Activated CD8-positive, alpha-beta memory T cell treated with anti-CD3 and anti-CD28 coated beads for 4 hours (primary cell): ENCODE measurements around the gene HNRNPD.
"Not testable (repeated sequence)": the region's sequence is repeated elsewhere in the genome, so short reads cannot be mapped to it uniquely, and the experiment has no call there.

Experiments used
- DNase-seq, 2 donors: peaks; one replicate each; pipeline ENCODE4 v3.0.0-alpha.2; 2020; ENCODE audit warnings: low read depth in 2 of 2

Gene HNRNPD

GRCh38 chr4:82373816-82374625, at the start of gene HNRNPD:
TSS of gene HNRNPD (minus strand) at chr4:82373991. CDS start at chr4:82373678, 313 bp downstream.
- peak; percentile 78 to 89 for DNase-seq

- DNase-seq, result no peak
Observed at GRCh38 chr4:82422616-82423015, 48.8 kb upstream of the HNRNPD start.

- DNase-seq, result no peak
Observed at GRCh38 chr4:82421796-82422560, 48.2 kb upstream of the HNRNPD start.

DNA sequence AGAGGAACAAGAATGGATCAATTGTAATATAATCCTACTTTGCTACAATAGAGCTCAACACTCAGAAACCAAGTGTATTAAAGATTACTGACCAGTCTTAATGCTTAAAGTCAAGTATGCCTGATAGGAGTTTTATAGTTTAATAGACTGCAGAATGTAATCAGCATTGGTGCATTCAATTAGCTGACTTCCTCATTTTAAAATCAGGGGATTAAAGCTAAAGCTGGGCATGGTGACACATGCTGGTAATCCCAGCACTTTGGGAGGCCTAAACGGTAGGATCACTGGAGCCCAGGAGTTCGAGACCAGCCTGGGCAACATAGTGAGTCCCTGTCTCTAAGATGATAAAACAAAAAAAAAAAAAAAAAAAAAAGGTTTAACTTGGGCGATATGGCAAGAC, 45.7 kb upstream of the HNRNPD start:
- no peak for DNase-seq

- DNase-seq, result no peak
Observed at GRCh38 chr4:82415922-82416365, 42.2 kb upstream of the HNRNPD start.

GRCh38 chr4:82415061-82415460, 41.3 kb upstream of the HNRNPD start:
- DNase-seq, result not testable (repeated sequence)

DNA sequence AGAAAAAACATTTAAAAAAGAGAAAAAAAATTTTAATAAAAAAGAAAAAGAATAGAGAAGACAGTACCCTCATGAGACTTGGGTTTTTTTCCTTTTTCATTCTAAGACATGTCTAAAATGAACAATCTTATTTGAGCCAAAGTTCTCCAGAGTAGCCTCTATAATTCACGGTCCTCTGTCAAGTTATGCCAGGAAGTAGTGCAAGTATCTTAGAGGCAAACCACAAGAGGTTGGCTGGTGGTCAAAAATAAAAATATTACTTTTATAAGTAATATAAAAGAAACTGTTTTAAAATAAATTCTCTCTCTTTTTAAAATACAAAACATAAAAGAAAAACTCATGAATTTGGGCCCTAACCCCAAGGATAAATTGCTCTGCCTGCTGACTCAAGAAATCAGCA, 29.9 kb upstream of the HNRNPD start:
- DNase-seq, result no peak

- DNase-seq, result no peak
Observed at GRCh38 chr4:82402196-82402775, 28.5 kb upstream of the HNRNPD start.

GRCh38 chr4:82401600-82401999, 27.8 kb upstream of the HNRNPD start:
- DNase-seq, result no peak

GRCh38 chr4:82398263-82398662, 24.5 kb upstream of the HNRNPD start:
- no peak for DNase-seq

DNA sequence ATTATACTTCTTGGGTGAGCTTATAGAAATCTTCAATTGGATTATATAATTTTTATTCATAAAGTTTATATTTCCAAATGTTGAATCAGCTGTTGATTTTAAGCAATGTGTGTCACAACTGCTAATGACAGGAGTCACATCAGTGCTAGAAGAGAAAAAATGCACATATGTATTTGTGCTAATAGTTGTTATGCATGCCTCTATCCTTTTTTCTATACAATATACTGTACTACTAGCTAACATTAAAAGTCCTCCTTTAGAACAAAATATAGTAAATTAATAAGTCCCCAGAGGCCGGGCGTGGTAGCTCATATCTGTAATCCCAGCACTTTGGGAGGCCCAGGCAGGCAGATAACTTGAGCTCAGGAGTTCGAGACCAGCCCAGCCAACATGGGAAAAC, 23.7 kb upstream of the HNRNPD start:
- no peak for DNase-seq

- no peak for DNase-seq
Observed at GRCh38 chr4:82394896-82395295, 21.1 kb upstream of the HNRNPD start.

DNA sequence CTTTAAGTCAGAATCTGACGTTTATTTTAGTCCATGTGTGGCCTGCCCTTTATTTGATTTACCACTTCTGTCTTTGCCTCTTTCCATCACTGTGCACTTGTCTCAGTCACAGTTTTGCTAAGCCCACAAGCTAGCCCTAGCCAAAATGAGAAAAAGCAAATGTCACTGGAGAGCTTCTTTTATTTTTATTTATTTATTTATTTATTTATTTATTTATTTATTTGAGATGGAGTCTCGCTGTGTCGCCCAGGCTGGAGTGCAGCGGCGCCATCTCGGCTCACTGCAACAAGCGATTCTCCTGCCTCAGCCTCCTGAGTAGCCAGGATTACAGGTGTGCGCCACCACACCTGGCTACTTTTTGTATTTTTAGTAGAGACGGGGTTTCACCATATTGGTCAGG, 16.3 kb upstream of the HNRNPD start:
- not testable (repeated sequence) for DNase-seq

- no peak for DNase-seq
Observed at GRCh38 chr4:82388405-82388804, 14.6 kb upstream of the HNRNPD start.

DNA sequence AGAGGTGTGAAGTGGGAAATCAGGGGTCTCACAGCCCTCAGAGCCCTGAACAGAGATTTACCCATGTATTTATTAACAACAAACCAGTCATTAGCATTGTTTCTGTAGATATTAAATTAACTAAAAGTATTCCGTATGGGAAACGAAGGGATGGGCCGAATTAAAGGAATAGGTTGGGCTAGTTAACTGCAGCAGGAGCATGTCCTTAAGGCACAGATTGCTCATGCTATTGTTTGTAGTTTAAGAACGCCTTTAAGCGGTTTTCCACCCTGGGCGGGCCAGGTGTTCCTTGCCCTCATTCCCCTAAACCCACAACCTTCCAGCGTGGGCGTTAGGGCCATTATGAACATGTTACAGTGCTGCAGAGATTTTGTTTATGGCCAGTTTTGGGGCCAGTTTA, 12.5 kb upstream of the HNRNPD start:
- DNase-seq, result not testable (repeated sequence)

DNA sequence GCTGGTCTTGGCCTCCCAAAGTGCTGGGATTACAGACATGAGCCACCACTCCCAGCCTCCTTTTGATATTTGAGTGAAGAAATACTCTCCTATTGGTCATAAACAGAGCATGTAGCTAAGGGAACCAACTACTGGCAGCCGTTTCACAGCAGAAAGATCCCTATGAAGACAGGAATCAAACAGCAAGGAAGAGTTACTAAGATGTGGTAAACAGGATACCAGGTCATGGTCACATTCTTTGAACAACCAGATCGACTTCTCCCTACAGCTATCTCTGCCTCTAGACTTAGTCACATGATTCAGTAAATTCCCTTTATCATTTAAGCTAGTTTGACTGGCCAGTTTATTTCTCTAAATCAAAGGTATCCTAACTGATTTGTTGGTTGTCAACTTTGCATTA, 9.0 kb upstream of the HNRNPD start:
- DNase-seq, result no peak

GRCh38 chr4:82381661-82382296, 8.0 kb upstream of the HNRNPD start:
- no peak for DNase-seq

DNA sequence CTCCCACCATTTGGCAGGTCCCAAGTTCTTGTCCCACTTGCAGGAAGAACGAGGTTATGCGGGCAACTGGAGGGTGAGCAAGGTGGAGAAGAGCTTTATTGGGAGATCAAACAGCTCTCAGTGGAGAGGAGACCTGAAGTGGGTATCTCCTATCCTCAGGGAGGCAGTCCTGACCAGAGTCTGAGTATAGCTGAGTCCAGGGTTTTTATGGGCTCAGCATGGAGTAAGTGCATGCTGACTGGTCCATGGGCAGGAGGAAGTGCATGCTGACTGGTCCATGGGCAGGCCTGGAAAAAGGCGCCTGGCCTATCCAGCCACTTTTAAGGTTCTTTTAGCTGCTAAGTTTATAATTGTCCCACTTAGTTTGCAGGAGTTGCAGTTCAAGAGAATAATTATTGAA, 7.4 kb upstream of the HNRNPD start:
- no peak for DNase-seq

DNA sequence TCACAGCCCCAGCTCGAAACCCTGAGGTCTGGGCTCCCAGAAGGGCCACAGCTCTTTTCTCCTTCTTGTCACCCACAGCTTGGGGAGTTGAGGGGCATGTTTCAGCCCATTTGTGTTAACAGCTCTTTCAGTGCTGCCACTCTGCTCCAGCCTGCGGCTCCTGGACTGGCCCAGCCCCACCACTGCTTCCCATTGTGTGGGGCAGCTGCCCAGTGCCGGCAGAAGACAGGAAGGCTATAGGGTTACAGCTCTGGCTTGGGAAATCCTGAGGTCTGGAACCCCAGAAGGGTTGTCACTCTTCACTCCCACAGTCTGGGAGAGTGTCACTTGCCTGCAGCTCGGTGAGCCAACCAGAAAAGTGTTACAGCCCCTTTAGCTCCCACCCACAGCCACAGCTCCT, 7.0 kb upstream of the HNRNPD start:
- DNase-seq, result no peak

DNA sequence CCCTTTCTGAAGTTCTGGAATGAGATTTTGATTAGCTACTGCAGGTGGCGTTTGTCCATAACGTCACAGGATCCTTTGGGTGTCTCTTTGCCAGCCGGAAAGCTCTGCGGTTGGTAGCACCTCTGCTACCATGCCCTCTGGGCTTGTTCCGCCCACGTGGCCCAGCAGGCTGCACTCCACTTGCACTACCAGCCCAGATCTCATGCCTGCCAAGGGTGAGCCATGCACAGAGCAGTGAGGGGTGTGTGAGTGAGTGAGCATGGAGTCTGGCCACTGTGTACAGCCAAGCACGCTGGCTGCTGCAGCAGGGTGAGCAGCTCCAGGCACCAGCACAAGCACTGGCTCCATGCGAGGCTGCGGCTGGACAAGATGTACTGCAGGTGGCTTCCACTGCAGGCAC, 6.6 kb upstream of the HNRNPD start:
- no peak for DNase-seq

GRCh38 chr4:82376109-82376508, 2.3 kb upstream of the HNRNPD start:
- no peak for DNase-seq

- DNase-seq, result peak in 1 of 2 donors; percentile 4
Observed at GRCh38 chr4:82373486-82373815, 340 bp downstream of the HNRNPD start.
